ENCODE results near the gene CD74. TPM values are rescaled to one million over a fixed set of nuclear protein-coding genes. Genes with fewer than 3 reads are reported as not detected.

The CD74 gene
- total and polyA plus RNA-seq, 2 of the 13 experiments (the other 11 are each of a cell fraction or from before 2014, with no cell fraction given): 34.1 to 84.4 TPM

DNA sequence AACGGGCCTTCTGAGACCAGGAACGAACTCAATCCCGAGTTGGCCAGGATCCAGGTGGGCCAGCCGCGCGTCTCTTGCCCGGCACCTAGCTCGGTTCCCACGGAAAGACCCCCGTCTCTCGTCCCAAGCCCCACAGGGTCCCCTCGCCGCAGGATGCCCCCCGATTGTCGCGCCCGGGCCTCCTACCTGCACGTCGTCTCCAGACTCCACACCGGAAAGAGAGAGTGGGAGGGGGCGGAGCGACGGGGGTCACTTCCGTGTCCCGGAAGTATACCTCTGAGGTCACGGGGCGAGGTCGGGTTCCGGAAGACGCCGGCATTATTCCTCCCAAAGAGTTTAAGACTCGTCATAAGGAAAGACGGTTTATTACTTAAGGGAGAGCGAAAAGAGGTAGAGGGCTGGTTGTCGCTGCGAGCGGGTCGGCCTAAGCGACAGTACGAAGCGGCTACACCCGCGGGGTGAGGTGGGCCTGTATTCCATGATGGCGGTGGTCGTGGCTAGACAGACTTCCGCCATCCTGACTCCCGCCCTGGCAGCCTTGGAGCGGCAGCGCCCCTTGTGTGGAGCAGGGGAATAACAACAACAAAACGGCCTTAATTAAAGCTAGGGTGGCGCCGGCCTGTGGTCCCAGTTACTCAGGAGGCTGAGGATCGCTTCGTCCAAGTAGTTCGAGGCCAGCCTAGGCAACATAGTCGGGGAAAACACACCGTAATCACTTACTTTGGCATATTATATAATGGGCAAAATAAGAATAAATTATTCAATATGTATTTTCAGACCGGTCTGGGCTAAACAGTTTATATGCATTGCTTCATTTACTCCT is 37.0 kb upstream of the CD74 start, which contains the start of gene RPS14 (continued):
- TF ChIP-seq, protein P1, sequence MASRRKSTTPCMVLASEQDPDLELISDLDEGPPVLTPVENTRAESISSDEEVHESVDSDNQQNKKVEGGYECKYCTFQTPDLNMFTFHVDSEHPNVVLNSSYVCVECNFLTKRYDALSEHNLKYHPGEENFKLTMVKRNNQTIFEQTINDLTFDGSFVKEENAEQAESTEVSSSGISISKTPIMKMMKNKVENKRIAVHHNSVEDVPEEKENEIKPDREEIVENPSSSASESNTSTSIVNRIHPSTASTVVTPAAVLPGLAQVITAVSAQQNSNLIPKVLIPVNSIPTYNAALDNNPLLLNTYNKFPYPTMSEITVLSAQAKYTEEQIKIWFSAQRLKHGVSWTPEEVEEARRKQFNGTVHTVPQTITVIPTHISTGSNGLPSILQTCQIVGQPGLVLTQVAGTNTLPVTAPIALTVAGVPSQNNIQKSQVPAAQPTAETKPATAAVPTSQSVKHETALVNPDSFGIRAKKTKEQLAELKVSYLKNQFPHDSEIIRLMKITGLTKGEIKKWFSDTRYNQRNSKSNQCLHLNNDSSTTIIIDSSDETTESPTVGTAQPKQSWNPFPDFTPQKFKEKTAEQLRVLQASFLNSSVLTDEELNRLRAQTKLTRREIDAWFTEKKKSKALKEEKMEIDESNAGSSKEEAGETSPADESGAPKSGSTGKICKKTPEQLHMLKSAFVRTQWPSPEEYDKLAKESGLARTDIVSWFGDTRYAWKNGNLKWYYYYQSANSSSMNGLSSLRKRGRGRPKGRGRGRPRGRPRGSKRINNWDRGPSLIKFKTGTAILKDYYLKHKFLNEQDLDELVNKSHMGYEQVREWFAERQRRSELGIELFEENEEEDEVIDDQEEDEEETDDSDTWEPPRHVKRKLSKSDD (CRISPR knock-in tag; IDR thresholded peaks at IDR 0.05; ENCODE audit: low read depth): peak; percentile 72; the same call in 1 of the 2 replicates
- 0 out of 2 replicates have a peak, but pooled peaks have one; percentile 4 for TF ChIP-seq CEBPG (CRISPR knock-in tag; IDR thresholded peaks at IDR 0.05)
- TF ChIP-seq RNF2 (conservative IDR thresholded peaks at IDR 0.05; ENCODE audit: low read depth): 0 out of 2 replicates have a peak, but pooled peaks have one; percentile 57
- no peak for TF ChIP-seq CBX2 (IDR thresholded peaks at IDR 0.05; ENCODE audit: low read depth, low read length)
- no peak for TF ChIP-seq CBX2 (CRISPR knock-in tag; IDR thresholded peaks at IDR 0.05; ENCODE audit: low read depth)
- peak; percentile 57; the same call in 1 of the 2 replicates for TF ChIP-seq ZNF780A (CRISPR knock-in tag; IDR thresholded peaks at IDR 0.05)
- TF ChIP-seq ZNF619 (CRISPR knock-in tag; IDR thresholded peaks at IDR 0.05): 0 out of 2 replicates have a peak, but pooled peaks have one; percentile 33
- no peak for TF ChIP-seq SMC3 (IDR thresholded peaks at IDR 0.05; ENCODE audit: low read length)
- TF ChIP-seq, protein P2, sequence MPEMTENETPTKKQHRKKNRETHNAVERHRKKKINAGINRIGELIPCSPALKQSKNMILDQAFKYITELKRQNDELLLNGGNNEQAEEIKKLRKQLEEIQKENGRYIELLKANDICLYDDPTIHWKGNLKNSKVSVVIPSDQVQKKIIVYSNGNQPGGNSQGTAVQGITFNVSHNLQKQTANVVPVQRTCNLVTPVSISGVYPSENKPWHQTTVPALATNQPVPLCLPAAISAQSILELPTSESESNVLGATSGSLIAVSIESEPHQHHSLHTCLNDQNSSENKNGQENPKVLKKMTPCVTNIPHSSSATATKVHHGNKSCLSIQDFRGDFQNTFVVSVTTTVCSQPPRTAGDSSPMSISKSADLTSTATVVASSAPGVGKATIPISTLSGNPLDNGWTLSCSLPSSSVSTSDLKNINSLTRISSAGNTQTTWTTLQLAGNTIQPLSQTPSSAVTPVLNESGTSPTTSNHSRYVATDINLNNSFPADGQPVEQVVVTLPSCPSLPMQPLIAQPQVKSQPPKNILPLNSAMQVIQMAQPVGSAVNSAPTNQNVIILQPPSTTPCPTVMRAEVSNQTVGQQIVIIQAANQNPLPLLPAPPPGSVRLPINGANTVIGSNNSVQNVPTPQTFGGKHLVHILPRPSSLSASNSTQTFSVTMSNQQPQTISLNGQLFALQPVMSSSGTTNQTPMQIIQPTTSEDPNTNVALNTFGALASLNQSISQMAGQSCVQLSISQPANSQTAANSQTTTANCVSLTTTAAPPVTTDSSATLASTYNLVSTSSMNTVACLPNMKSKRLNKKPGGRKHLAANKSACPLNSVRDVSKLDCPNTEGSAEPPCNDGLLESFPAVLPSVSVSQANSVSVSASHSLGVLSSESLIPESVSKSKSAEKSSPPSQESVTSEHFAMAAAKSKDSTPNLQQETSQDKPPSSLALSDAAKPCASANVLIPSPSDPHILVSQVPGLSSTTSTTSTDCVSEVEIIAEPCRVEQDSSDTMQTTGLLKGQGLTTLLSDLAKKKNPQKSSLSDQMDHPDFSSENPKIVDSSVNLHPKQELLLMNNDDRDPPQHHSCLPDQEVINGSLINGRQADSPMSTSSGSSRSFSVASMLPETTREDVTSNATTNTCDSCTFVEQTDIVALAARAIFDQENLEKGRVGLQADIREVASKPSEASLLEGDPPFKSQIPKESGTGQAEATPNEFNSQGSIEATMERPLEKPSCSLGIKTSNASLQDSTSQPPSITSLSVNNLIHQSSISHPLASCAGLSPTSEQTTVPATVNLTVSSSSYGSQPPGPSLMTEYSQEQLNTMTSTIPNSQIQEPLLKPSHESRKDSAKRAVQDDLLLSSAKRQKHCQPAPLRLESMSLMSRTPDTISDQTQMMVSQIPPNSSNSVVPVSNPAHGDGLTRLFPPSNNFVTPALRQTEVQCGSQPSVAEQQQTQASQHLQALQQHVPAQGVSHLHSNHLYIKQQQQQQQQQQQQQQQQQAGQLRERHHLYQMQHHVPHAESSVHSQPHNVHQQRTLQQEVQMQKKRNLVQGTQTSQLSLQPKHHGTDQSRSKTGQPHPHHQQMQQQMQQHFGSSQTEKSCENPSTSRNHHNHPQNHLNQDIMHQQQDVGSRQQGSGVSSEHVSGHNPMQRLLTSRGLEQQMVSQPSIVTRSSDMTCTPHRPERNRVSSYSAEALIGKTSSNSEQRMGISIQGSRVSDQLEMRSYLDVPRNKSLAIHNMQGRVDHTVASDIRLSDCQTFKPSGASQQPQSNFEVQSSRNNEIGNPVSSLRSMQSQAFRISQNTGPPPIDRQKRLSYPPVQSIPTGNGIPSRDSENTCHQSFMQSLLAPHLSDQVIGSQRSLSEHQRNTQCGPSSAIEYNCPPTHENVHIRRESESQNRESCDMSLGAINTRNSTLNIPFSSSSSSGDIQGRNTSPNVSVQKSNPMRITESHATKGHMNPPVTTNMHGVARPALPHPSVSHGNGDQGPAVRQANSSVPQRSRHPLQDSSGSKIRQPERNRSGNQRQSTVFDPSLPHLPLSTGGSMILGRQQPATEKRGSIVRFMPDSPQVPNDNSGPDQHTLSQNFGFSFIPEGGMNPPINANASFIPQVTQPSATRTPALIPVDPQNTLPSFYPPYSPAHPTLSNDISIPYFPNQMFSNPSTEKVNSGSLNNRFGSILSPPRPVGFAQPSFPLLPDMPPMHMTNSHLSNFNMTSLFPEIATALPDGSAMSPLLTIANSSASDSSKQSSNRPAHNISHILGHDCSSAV (CRISPR knock-in tag; IDR thresholded peaks at IDR 0.05; ENCODE audit: borderline replicate concordance): no peak
- TF ChIP-seq, protein P3, sequence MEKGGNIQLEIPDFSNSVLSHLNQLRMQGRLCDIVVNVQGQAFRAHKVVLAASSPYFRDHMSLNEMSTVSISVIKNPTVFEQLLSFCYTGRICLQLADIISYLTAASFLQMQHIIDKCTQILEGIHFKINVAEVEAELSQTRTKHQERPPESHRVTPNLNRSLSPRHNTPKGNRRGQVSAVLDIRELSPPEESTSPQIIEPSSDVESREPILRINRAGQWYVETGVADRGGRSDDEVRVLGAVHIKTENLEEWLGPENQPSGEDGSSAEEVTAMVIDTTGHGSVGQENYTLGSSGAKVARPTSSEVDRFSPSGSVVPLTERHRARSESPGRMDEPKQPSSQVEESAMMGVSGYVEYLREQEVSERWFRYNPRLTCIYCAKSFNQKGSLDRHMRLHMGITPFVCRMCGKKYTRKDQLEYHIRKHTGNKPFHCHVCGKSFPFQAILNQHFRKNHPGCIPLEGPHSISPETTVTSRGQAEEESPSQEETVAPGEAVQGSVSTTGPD (CRISPR knock-in tag; IDR thresholded peaks at IDR 0.05): no peak; the same call in 1 of the 2 replicates
- no peak for TF ChIP-seq HNF4G (IDR thresholded peaks at IDR 0.05; ENCODE audit: borderline replicate concordance, low read depth, low read length)
- TF ChIP-seq HNF4G (CRISPR knock-in tag; IDR thresholded peaks at IDR 0.05; ENCODE audit: borderline replicate concordance, low read depth): no peak
- peak; percentile 68; the same call in 1 of the 2 replicates for TF ChIP-seq REXO4 (CRISPR knock-in tag; IDR thresholded peaks at IDR 0.05; ENCODE audit: borderline replicate concordance)
- TF ChIP-seq ZNF644 (CRISPR knock-in tag; IDR thresholded peaks at IDR 0.05; ENCODE audit: low read depth): 0 out of 2 replicates have a peak, but pooled peaks have one; percentile 16
- no peak for TF ChIP-seq ZNF296 (CRISPR knock-in tag; conservative IDR thresholded peaks at IDR 0.05)
- 0 out of 2 replicates have a peak, but pooled peaks have one; percentile 24 for TF ChIP-seq FOXP1 (IDR thresholded peaks at IDR 0.05)
- peak; percentile 50 for TF ChIP-seq FOXP1 (CRISPR knock-in tag; IDR thresholded peaks at IDR 0.05)
- 0 out of 2 replicates have a peak, but pooled peaks have one; percentile 76 for TF ChIP-seq TOPORS (CRISPR knock-in tag; IDR thresholded peaks at IDR 0.05)

All from HepG2 (cell line).